Endothelial cell of umbilical vein (primary cell): ENCODE results near the gene RGS7. TPM values are rescaled to one million over a fixed set of nuclear protein-coding genes. Genes with fewer than 3 reads are reported as not detected.

ENCODE experiments used
- BruUV-seq: library from RNA; stranded (reverse); fragments of 400-500 nt; replicated peaks from 2 replicates; lab custom pipeline; 2021; lab: Mats Ljungman, UMichigan
- CTCF ChIA-PET: fragments of 300-600, 350-600 bp; sonication (Branson Sonifier 250); formaldehyde crosslinking; loops from one replicate; lab custom pipeline; 2021; ENCODE audit warnings: antibody characterized with exemption, inconsistent platforms; lab: Charles Lee
- POLR2A ChIA-PET: fragments of 300-600, 350-600 bp; sonication (Branson Sonifier 250); formaldehyde crosslinking; loops from one replicate; lab custom pipeline; 2021; ENCODE audit warnings: antibody characterized with exemption, inconsistent platforms; lab: Charles Lee
- DNase-seq: peaks from one replicate; pipeline ENCODE4 v3.0.0-alpha.2; 2011; ENCODE audit warnings: low read depth, low spot score
- FAIRE-seq: peaks from 2 replicates; lab custom pipeline; 2011; peaks lifted over from hg19 to GRCh38; lab: Jason Lieb, UNC
- H2AFZ ChIP-seq: 2 replicates; pipeline ENCODE4 v1.6.0; 2012; ENCODE audit warnings: low read depth, low read length, control low read depth, inconsistent platforms
- H3K27ac ChIP-seq: 2 replicates; pipeline ENCODE4 v1.5.1; 2011; ENCODE audit warnings: low read depth, mild to moderate bottlenecking, control low read depth, low read length, moderate library complexity; ENCODE audit not compliant: insufficient read depth
- H3K27me3 ChIP-seq, 2 experiments: 2 replicates each; pipeline versions ENCODE4 v1.6.0 to v1.6.1; 2011; ENCODE audit warnings: low read length in 2 of 2, mixed read lengths in 1 of 2; ENCODE audit not compliant: control insufficient read depth in 2 of 2, insufficient read depth in 2 of 2
- H3K36me3 ChIP-seq, 2 experiments: 2 replicates in 1 of 2; 3 replicates in 1 of 2; pipeline ENCODE4 v1.5.1; 2011; ENCODE audit warnings: low read length in 2 of 2, mild to moderate bottlenecking in 1 of 2, moderate library complexity in 1 of 2; ENCODE audit not compliant: control insufficient read depth in 2 of 2, insufficient read depth in 2 of 2; ENCODE audit errors: extremely low read depth in 1 of 2
- H3K4me1 ChIP-seq: 3 replicates; pipeline ENCODE4 v1.5.1; 2011; ENCODE audit warnings: mild to moderate bottlenecking, low read length; ENCODE audit not compliant: control insufficient read depth, insufficient read depth; ENCODE audit errors: extremely low read depth
- H3K4me2 ChIP-seq: 2 replicates; pipeline ENCODE4 v1.6.1; 2011; ENCODE audit warnings: low read length, control low read depth, mixed read lengths; ENCODE audit not compliant: insufficient read depth
- H3K4me3 ChIP-seq, 3 experiments: fragments of 200-600 bp in 1 of 3; sonication (generic), shearing (Covaris generic) in 1 of 3; replicated peaks in 1 of 3; 2 replicates each; pipeline ENCODE4 v1.5.1; 2011 to 2016; ENCODE audit warnings: control low read depth in 3 of 3, low read length in 3 of 3, mild to moderate bottlenecking in 2 of 3, inconsistent platforms in 1 of 3, low read depth in 1 of 3, moderate library complexity in 1 of 3; ENCODE audit not compliant: insufficient read depth in 1 of 3
- H3K79me2 ChIP-seq: 2 replicates; pipeline ENCODE4 v1.6.0; 2012; ENCODE audit warnings: low read length, inconsistent platforms; ENCODE audit not compliant: control insufficient read depth, insufficient read depth
- H3K9ac ChIP-seq: replicated peaks from 2 replicates; pipeline ENCODE3; 2011; ENCODE audit warnings: low read length, control low read depth; ENCODE audit not compliant: insufficient read depth; ENCODE audit errors: extremely low read depth
- H3K9me1 ChIP-seq: replicated peaks from 3 replicates; pipeline ENCODE4 v1.6.0; 2011; ENCODE audit warnings: mild to moderate bottlenecking, low read length; ENCODE audit not compliant: control insufficient read depth, insufficient read depth; ENCODE audit errors: extremely low read depth
- H3K9me3 ChIP-seq: replicated peaks from 2 replicates; pipeline ENCODE4 v1.5.1; 2012; ENCODE audit warnings: low read length, inconsistent platforms; ENCODE audit not compliant: control insufficient read depth, insufficient read depth
- H4K20me1 ChIP-seq: replicated peaks from 2 replicates; pipeline ENCODE3; 2011; ENCODE audit warnings: mild to moderate bottlenecking, low read length; ENCODE audit not compliant: control insufficient read depth, insufficient read depth; ENCODE audit errors: extremely low read depth
- EZH2 ChIP-seq: IDR thresholded peaks from 2 replicates; pipeline ENCODE4 v1.6.1; 2012; ENCODE audit warnings: borderline replicate concordance, low read depth, mild to moderate bottlenecking, moderate library complexity, low read length, inconsistent platforms; ENCODE audit not compliant: severe bottlenecking
- FOS ChIP-seq: IDR thresholded peaks from 2 replicates; pipeline ENCODE4 v1.6.1; 2011; ENCODE audit warnings: mild to moderate bottlenecking, low read length, moderate library complexity, borderline replicate concordance; ENCODE audit not compliant: insufficient read depth
- GATA2 ChIP-seq: IDR thresholded peaks from 2 replicates; pipeline ENCODE4 v1.7.0; 2011; ENCODE audit warnings: low read depth, mild to moderate bottlenecking, moderate library complexity, mixed read lengths, low read length; ENCODE audit not compliant: insufficient read length, insufficient read depth
- JUN ChIP-seq: IDR thresholded peaks from 2 replicates; pipeline ENCODE4 v1.6.1; 2011; ENCODE audit warnings: borderline replicate concordance, low read depth; ENCODE audit not compliant: insufficient read length, insufficient read depth
- MYC ChIP-seq: IDR thresholded peaks from one replicate; pipeline ENCODE4 v1.6.1; 2011; ENCODE audit warnings: mild to moderate bottlenecking, low read depth, low read length
- POLR2A ChIP-seq: IDR thresholded peaks from 2 replicates; pipeline ENCODE4 v1.6.1; 2012; ENCODE audit warnings: low read depth, mild to moderate bottlenecking, control low read depth, low read length
- POLR2AphosphoS5 ChIP-seq: IDR thresholded peaks from 2 replicates; pipeline ENCODE4 v1.6.1; 2012; ENCODE audit warnings: low read depth, mild to moderate bottlenecking, control low read depth, low read length, moderate library complexity; ENCODE audit not compliant: insufficient read depth
- dilution Hi-C: fragments of 300-500 bp; cut with MboI; formaldehyde crosslinking; loops from one replicate; pipeline ENCODE4 v1.15.0; 2019; ENCODE audit warnings: low sequenced_read_pairs; ENCODE audit not compliant: extremely low pct_ligation_motif_present
- intact Hi-C: fragments of 100-400 bp; cut with micrococcal nuclease; formaldehyde crosslinking; loops from one replicate; pipeline ENCODE4 v1.10.0; 2022
- polyA plus RNA-seq, 4 experiments: library from polyadenylated mRNA; depleted of rRNA in 3 of 4; stranded (reverse) in 3 of 4; unstranded in 1 of 4; fragments of >200 nt; gene quantifications; 2 replicates each; pipeline versions ENCODE4 v1.2.1 to v1.2.3, GENCODE V29; 2011 to 2012; ENCODE audit warnings: missing spikeins in 1 of 4
- total RNA-seq: library from RNA; stranded (reverse); gene quantifications from 2 replicates; pipeline ENCODE4 v1.2.3, GENCODE V29; 2021
- TF ChIP-seq, protein P1 (sequence below), 2 donors: IDR thresholded peaks; 1 replicate in 1 of 2; 2 replicates in 1 of 2; pipeline ENCODE4 v1.5.1; 2011; ENCODE audit warnings: low read length in 2 of 2, mild to moderate bottlenecking in 2 of 2, moderate library complexity in 2 of 2, control low read depth in 1 of 2, inconsistent platforms in 1 of 2, low read depth in 1 of 2; ENCODE audit not compliant: insufficient read depth in 1 of 2; ENCODE audit errors: extremely low read depth in 1 of 2
- TF ChIP-seq, protein P2 (sequence below): IDR thresholded peaks from 2 replicates; pipeline ENCODE4 v1.6.1; 2011; ENCODE audit not compliant: insufficient read depth, insufficient read length

Gene RGS7
- total and polyA plus RNA-seq, 2 donors (not counting 3 experiments of a cell fraction or from before 2014, with no cell fraction given), result 0.43 to 0.44 TPM

DNA sequence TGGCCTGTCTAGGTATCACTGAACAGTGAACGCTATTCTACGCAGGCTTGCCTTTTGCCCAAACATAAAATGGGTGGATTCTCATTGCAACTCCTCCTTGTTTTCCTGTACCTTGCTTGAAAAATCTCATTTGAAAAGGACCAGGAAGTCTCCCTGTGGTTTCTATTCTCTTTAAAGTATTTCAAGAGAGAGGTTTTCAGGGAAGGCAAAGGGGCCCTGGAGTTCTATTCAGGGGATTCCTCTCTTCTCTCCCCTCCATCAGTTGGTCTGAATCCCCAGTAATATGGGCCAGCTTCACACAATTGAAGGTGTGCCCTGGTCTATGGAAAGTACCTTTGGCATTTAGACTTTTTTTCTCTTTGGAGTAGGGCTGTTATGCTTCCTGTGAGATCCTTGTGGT lies 311.3 kb downstream of the RGS7 start:
- DNase-seq, result no peak
- TF ChIP-seq POLR2AphosphoS5, result no peak
- no peak for TF ChIP-seq GATA2
- TF ChIP-seq JUN, result no peak
- TF ChIP-seq FOS, result no peak
- TF ChIP-seq, protein P1, sequence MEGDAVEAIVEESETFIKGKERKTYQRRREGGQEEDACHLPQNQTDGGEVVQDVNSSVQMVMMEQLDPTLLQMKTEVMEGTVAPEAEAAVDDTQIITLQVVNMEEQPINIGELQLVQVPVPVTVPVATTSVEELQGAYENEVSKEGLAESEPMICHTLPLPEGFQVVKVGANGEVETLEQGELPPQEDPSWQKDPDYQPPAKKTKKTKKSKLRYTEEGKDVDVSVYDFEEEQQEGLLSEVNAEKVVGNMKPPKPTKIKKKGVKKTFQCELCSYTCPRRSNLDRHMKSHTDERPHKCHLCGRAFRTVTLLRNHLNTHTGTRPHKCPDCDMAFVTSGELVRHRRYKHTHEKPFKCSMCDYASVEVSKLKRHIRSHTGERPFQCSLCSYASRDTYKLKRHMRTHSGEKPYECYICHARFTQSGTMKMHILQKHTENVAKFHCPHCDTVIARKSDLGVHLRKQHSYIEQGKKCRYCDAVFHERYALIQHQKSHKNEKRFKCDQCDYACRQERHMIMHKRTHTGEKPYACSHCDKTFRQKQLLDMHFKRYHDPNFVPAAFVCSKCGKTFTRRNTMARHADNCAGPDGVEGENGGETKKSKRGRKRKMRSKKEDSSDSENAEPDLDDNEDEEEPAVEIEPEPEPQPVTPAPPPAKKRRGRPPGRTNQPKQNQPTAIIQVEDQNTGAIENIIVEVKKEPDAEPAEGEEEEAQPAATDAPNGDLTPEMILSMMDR (IDR thresholded peaks at IDR 0.05; ENCODE audit: extremely low read depth in 1 of 2, insufficient read depth in 1 of 2, low read depth in 1 of 2, low read length in 2 of 2), result no peak
- no peak for TF ChIP-seq POLR2A
- no peak for TF ChIP-seq EZH2
- no peak for TF ChIP-seq MYC
- TF ChIP-seq, protein P2, sequence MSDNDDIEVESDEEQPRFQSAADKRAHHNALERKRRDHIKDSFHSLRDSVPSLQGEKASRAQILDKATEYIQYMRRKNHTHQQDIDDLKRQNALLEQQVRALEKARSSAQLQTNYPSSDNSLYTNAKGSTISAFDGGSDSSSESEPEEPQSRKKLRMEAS, result no peak
- dilution Hi-C loops (no loop called here), intact Hi-C loops (no loop called here)
- Histone ChIP-seq H3K9ac (no peak overlapping the region), H3K36me3 (no peaks in the 10 kb centered on the region), H3K4me3 (no peak overlapping the region), H3K27me3 (no peaks in the 10 kb centered on the region), H3K27ac (no peak overlapping the region), H3K9me1 (no peaks in the 10 kb centered on the region), H3K9me3 (no peaks in the 10 kb centered on the region), H3K79me2 (no peaks in the 10 kb centered on the region), H4K20me1 (no peaks in the 10 kb centered on the region), H3K4me1 (no peaks in the 10 kb centered on the region), H2AFZ (no peak overlapping the region), H3K4me2 (no peak overlapping the region)
- BruUV-seq, result no TSS peak
- CTCF ChIA-PET, result no interaction called here
- POLR2A ChIA-PET, result no interaction called here
- FAIRE-seq, result no peak
